HG02678 (cell line): ENCODE measurements around the gene ACTG1.

Experiments
- ATAC-seq: cut with Tn5 transposase; IDR thresholded peaks from one replicate; pipeline ENCODE4 v1.9.1; 2021; ENCODE audit warnings: mild to moderate bottlenecking, moderate library complexity; ENCODE audit not compliant: unreplicated experiment

Gene ACTG1

GRCh38 chr17:81499601-81499970, 13.0 kb downstream of the ACTG1 start:
- ATAC-seq = no peak

- no peak for ATAC-seq
These were observed 13.5 kb downstream of the ACTG1 start for GRCh38 chr17:81498953-81499600.

- no peak for ATAC-seq
These were observed 17.8 kb downstream of the ACTG1 start for GRCh38 chr17:81494626-81495377.

GRCh38 chr17:81493198-81494038, 19.2 kb downstream of the ACTG1 start:
- no peak for ATAC-seq

GRCh38 chr17:81492706-81493105, 19.9 kb downstream of the ACTG1 start:
- no peak for ATAC-seq

- ATAC-seq = no peak
These were observed 20.4 kb downstream of the ACTG1 start for GRCh38 chr17:81492202-81492601.

- no peak for ATAC-seq
These were observed 20.8 kb downstream of the ACTG1 start for GRCh38 chr17:81491761-81492160.

GRCh38 chr17:81491181-81491581, 21.4 kb downstream of the ACTG1 start:
- no peak for ATAC-seq

GRCh38 chr17:81489998-81490992, 22.3 kb downstream of the ACTG1 start:
- no peak for ATAC-seq

- no peak for ATAC-seq
These were observed 23.3 kb downstream of the ACTG1 start for GRCh38 chr17:81489012-81489997.

GRCh38 chr17:81488276-81488860, 24.2 kb downstream of the ACTG1 start:
- peak; percentile 4 for ATAC-seq

GRCh38 chr17:81487487-81488275, 24.9 kb downstream of the ACTG1 start:
- ATAC-seq = peak; percentile 56

- no peak for ATAC-seq
These were observed 25.5 kb downstream of the ACTG1 start for GRCh38 chr17:81487089-81487486.

GRCh38 chr17:81486199-81486810, 26.3 kb downstream of the ACTG1 start:
- no peak for ATAC-seq

- peak; percentile 51 for ATAC-seq
These were observed 28.2 kb downstream of the ACTG1 start for GRCh38 chr17:81484195-81484979.

- no peak for ATAC-seq
These were observed 28.8 kb downstream of the ACTG1 start for GRCh38 chr17:81483862-81484194.
